ENCODE results near the gene UPK3BL2.
"Not testable (repeated sequence)": the region's sequence is repeated elsewhere in the genome, so short reads cannot be mapped to it uniquely, and the experiment has no call there.

UPK3BL2 gene

DNA sequence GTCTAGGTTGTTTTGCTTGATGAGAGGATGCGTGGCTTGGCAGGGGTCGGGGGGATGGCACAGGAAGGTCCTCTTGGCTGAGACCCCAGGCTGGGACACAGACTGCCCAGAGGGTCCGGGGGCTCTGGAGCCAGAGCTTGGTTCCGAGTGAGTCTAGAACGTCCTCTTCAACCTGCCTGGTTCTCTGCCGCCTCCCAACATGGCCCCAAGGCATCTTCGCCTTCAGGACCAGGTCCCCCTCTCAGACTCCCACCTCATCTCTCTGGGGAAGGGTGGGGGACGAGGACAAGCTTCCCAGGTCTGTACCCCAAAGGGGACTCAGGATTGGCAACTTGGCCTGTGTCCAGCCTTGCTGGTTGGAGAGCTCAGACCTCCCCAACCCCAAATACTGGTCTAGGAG is 1.4 kb downstream of the UPK3BL2 start:
- not testable (repeated sequence) for H3K4me3 ChIP-seq (replicated peaks; ENCODE audit: low read depth, low read length); DNase-seq (ENCODE audit: low read depth)

DNA sequence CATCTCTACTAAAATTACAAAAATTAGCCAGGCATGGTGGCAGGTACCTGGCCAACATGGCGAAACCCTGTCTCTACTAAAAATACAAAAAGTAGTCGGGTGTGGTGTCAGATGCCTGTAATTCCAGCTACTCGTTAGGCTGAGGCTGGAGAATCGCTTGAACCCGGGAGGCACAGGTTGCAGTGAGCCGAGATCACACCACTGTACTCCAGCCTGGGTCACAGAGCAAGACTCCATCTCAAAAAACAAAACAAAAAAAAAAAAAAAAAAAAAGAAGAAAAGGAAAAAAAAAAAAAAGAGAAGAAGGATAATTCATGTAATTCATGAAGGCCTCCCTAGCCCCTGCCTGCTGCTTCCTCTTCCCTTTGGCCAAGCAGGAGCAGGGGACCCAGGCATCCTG is 2.9 kb downstream of the UPK3BL2 start:
- not testable (repeated sequence) for DNase-seq (ENCODE audit: low read depth); H3K4me3 ChIP-seq (replicated peaks; ENCODE audit: low read depth, low read length)

DNA sequence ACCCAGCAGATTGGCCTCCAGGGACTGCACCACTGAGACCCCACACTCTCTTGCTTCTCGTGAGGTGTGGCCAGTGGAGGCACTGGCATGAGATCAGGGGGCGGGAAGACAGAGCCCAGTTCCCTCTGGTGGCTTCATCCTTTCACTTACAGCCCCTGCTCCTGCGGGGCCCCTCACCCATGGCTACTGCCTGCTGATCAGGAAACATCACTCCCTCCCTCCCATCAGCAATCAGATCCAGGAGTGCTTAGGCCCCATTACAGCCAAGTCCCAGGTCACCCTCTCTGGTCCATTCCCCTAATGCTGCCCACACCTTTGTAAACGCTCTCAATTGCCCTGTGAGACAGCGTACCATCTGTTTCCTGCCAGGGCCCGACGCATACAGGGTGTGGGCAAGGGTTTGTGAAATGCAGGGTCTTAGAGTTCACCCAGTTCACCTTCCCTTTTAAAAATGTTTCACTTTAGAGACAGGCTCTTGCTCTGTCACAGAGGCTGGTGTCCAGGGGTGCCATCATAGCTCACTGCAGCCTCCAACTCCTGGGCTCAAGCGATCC is 8.4 kb downstream of the UPK3BL2 start:
- H3K4me3 ChIP-seq (replicated peaks; ENCODE audit: low read depth, low read length); DNase-seq (ENCODE audit: low read depth): not testable (repeated sequence)

DNA sequence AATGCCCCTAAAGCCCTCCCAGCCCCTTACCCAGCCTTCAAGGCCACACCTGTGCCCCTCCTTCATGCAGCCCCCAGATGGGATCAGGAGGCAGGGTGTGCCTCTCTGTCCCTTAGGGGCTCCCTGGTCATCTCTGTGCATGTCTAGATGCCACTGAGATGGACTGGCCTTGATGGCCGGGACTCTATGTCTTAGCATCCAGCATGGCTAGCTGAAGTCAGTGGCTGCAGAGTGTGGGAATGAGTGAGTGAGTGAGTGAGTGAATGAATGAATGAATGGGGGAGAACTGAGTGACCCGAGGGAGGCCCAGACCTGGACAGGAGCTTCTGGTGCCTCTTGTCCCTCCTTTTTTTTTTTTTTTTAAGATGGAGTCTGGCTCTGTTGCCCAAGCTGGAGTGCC is 11.4 kb downstream of the UPK3BL2 start:
- not testable (repeated sequence) for H3K4me3 ChIP-seq (replicated peaks; ENCODE audit: low read depth, low read length)

DNA sequence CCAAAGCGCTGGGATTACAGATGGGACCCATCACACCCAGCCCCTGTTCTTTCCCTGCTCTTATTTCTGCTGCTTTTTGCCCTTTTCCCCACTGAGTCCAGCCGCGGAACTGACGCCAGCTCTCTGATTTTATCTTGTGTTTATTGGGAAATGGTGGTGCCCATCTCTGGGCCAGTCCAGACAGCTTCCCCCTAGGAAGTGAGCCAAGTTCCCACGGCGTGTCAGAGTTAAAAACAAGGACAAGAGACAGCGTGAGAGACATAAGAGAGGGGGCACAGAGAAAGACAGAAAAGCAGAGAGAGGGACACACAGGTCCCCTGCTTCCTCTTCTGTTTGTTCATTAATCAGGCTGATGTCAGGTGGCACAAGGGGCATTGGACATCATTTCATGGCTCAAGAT is 11.9 kb downstream of the UPK3BL2 start:
- DNase-seq (ENCODE audit: low read depth); H3K4me3 ChIP-seq (replicated peaks; ENCODE audit: low read depth, low read length): not testable (repeated sequence)

More for the DNA sequence above, 11.4 kb downstream of the UPK3BL2 start:
- DNase-seq (ENCODE audit: low read depth), result not testable (repeated sequence)

DNA sequence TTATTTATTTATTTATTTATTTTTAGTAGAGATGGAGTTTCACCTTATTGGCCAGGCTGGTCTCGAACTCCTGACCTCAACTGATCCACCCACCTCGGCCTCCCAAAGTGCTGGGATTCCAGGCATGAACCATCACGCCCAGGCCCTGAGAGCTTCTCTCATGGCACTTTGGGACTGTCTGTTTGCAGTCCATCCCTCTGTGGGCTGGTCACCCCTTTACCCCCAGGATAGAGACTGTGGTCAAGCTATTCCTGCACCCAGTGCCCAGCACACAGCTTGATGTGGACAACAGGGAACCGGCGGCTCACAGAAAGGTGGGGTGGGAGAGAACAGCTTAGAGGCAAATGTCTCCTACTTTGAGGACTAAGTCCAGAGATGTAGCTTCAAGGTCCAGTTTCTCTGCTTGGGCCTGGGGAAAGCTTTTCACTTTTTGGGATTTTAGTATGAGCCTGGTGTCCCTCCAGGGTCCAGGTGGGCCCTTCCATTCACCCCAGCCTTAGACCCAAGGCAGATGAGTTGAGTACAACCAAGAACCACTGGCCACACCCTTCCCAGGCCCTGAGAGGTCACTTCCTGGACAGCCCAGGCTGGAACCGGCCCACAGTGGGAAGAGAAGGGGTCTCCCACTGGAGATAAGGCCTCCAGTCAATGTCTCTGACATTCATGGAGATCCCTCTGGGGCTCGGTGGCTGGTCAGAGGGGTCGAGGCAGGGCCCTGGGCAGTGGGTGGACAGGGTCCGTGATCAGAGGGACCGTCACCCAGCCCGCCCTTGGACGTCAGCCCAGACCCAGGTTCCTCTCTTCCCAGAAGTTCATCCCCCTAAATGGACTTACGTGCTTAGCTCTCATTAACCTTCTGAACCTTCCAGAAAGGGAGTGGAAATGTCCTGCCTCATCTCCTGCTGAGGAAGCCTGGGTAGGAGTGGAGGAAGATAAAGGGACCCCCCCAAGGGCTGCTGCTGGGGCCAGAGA is 15.4 kb downstream of the UPK3BL2 start:
- H3K4me3 ChIP-seq (replicated peaks; ENCODE audit: low read depth, low read length); DNase-seq (ENCODE audit: low read depth): not testable (repeated sequence)

DNA sequence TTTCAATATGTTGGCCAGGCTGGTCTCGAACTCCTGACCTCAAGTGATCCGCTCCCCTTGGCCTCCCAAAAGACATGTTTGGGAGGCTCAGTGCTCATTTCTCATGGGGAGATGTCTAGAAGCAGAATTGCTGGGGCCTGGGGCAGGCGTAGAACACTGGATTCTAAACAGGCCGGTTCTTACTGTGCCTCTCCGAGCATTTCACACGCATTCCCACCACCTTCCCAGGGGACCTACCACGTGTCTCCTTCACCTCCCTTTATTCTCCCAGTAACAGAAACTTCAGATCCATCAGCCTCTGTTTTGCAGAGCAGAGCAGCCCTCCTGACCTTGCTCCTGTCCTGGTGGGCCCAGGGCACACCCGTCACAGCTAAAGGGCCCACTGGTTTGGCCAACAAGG is 16.3 kb downstream of the UPK3BL2 start:
- DNase-seq (ENCODE audit: low read depth); H3K4me3 ChIP-seq (replicated peaks; ENCODE audit: low read depth, low read length): not testable (repeated sequence)

DNA sequence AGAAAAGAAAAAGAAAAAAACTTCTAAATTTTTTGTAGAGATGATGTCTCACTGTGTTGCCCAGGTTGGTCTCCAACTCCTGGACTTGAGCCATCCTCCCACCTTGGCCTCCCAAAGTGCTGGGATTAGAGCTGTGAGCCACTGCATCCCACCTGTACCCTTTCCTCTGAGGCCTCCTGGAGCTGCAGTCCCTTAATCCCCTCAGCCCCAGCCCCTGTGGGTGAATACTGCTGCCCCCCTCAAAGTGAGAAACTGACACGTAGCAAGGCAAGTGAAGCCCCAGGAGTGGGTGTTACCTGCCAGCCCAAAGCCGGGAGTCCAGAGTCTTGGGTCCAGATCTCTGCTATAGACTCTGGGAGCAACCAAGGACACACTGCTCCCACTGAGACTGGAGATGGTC is 18.7 kb downstream of the UPK3BL2 start:
- not testable (repeated sequence) for DNase-seq (ENCODE audit: low read depth); H3K4me3 ChIP-seq (replicated peaks; ENCODE audit: low read depth, low read length)

DNA sequence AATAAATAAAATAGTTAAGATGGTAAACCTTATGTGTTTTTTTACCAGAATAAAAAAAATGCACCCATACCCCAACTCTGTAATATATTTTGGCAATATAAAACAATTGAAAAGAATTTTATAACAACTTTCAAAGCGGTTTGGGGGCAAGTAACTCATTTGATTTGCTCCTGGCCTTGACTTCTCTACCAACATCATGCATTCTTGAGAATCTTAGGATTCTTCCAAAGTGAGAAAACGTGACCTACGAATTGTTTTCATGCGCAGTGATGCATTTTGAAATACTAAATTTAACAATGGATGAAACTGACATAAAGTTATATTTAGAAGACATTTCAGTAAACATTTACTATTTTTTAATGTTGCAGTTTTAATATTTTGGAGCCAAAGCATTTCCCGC is 22.7 kb downstream of the UPK3BL2 start:
- H3K4me3 ChIP-seq (replicated peaks; ENCODE audit: low read depth, low read length); DNase-seq (ENCODE audit: low read depth): not testable (repeated sequence)

DNA sequence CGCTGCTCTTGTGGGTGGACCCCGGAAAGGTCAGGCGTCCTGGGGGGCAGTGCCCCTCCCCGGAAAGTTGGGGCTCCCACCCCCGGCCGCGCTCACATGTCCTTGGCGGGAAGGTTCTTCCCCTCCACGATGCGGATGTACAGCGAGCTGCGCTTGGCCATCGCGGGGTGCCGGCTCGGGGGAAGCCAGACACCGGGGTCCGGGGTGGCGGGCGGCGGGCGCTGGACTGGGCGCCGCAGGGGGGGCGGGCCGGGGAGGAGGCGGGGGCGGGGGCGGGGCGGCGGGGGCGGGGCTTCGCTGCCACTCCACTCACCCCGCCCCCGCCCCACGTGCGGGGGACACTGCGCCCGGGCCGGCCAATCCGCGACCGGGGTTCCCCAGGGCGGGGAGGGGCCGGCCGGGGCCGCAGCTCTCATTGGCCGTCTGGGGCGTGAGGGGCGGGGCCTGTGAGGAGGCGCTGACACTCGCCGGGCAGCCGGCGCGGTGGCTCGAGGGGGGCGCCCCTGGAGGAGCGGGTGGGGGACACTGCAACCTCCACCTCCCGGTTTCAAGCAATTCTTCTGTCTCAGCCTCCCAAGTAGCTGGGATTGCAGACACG is 25.8 kb downstream of the UPK3BL2 start, which contains the start of gene RASA4B:
RASA4B (minus strand) TSS at position 228 of the 598 bp plus-strand sequence; CDS start at position 161, 67 bp downstream.
- DNase-seq (ENCODE audit: low read depth); H3K4me3 ChIP-seq (replicated peaks; ENCODE audit: low read depth, low read length): not testable (repeated sequence)

DNA sequence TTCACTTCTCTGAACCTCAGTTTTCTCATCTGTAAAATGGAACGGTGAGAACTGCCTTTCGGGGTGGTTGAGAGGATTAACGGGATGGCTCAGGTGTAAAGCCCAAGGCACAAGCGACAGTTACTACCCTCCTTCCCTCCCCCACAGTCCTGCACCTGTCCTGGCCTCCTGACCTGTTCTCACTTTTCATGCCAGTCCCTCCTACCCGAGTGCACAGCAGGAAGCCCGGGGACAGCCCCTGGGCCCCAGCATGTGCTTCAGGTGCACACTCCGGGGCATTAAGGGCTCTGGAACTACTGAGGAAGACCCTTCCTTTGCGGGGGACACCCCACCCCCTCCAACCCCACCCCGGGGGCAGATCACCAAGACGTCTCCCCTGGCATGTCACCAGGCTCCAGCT is 26.5 kb downstream of the UPK3BL2 start:
- H3K4me3 ChIP-seq (replicated peaks; ENCODE audit: low read depth, low read length); DNase-seq (ENCODE audit: low read depth): not testable (repeated sequence)

DNA sequence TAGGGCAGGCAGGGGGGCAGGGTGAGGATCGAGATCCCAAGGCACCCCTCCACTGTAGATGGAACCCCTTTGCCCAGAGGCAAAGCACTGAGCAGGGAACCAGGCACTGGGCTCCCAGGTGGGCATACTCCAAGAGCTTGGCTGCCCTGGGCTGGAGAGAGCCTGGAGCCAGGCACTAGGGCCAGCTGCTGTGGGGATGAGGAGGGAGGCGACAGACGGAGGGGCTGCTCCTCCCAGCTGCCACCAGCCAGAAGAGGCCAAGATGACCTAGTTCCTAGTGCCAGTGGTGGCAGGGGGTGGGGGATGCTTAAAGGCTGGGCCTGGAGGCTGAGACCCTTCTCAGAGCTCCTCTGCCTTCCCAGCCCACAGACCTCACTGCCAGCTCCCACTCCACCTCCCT is 27.6 kb downstream of the UPK3BL2 start:
- not testable (repeated sequence) for H3K4me3 ChIP-seq (replicated peaks; ENCODE audit: low read depth, low read length); DNase-seq (ENCODE audit: low read depth)

DNA sequence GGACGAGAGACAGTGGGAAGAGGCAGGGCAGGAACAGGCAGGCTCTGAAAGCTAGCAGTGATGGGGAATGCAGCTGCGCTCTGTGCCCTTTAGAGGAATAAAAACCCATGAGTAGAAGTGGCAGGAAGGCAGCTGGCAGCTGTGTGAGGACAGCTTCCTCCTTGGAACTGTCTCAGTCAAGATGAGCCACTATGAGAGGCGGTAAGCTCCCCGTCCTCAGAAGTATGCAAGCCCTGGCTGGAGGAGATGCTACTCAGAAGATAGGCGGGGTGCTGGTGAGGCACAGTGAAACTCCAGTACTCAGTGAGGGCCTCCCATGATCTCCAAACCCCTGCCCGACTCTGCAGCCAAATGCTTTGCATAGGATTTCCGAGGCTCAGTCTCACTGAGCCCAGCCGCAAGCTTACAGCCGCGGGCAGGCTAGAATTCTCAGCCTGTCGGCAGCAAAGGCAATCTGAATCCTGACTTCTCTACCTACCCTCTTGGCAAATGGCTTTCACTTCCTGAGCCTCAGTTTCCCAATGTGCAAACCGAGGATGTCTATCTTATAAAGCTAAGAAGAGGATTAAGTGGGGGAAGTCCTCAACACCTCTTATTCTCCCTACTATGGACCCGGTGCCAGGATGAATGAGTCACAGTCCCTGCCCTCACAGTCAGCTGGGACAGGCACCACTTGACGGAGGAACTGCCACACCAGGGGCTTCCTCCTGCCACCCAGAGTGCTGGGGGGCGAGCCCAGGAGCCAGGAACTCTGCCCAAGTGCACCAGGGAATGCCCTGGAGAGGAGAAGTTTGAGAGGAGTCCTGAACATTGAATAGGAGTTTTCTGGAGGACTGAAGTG is 28.4 kb downstream of the UPK3BL2 start:
- not testable (repeated sequence) for DNase-seq (ENCODE audit: low read depth); H3K4me3 ChIP-seq (replicated peaks; ENCODE audit: low read depth, low read length)

DNA sequence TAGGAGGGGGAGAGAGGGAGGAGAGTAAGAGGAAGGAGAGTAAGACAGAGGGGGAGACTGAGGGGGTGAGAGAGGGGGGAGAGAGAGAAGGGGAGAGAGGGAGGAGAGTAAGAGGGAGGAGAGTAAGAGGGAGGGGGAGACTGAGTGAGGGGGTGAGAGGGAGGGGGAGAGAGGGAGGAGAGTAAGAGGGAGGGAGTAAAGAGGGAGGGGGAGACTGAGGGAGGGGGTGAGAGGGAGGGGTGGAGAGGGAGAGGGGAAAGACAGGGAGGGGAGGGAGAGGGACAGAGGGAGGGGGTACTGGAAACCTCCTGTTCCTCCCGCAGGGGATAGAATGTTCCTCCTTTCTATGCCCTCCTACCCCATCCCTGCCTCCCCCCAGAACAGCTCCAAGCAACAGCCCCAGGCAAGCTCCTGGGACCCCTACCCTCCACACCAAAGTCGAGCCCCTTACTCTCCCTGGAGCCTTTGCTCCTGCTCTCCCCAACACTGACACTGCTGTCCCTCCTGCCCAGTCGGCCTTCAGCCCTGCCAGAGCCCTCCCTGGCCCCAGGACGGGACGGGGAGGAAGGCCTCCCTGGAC is 30.8 kb downstream of the UPK3BL2 start:
- H3K4me3 ChIP-seq (replicated peaks; ENCODE audit: low read depth, low read length), result peak overlapping the region; percentile 27
- DNase-seq (ENCODE audit: low read depth), result peak; percentile 76

DNA sequence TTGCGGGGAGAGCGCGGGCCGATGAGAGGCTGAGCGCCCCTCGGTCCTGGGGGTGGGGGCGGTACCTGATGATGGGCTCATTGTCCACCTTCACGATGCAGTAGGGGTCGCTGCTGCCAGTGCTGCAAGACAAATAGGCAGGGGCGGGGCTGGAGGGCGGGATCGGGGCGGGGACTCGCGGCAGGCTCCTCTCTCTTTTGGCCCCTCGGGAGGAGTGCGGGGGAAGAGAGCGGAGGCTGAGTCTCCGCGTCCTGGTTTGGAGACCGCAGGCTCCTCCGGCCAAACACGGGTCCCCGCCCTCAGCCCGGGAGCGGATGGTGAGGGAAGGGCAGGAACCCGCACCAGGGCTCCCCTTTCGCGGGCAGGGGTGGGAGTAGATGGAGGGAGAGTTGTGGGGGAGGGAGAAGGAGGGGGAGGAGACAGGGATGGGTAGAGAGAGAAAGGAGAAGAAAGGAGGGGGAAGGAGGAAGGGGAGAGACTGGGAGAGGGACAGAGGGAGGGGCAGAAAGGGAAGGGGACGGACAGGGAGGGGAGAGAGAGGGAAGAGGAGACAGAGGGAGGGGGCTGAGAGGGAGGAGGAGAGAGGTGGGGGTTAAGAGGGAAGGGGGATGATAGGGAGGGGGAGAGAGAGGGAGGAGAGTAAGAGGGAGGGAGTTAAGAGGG is 31.5 kb downstream of the UPK3BL2 start:
- DNase-seq (ENCODE audit: low read depth); H3K4me3 ChIP-seq (replicated peaks; ENCODE audit: low read depth, low read length): not testable (repeated sequence)

DNA sequence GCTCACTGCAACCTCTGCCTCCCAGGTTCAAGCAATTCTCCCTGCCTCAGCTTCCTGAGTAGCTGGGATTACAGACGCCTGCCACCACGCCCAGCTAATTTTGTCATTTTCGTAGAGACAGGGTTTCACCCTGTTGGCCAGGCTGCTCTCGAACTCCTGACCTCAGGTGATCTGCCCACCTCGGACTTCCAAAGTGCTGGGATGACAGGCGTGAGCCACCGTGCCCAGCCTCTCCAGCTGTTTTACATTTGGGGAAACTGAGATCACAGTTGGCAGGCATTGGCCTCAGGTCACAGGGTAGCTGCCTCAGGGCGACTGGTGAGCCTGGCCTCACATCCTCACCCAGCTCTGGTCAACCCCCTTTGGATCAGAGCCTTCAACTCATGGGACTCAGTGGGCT is 32.9 kb downstream of the UPK3BL2 start:
- H3K4me3 ChIP-seq (replicated peaks; ENCODE audit: low read depth, low read length); DNase-seq (ENCODE audit: low read depth): not testable (repeated sequence)

DNA sequence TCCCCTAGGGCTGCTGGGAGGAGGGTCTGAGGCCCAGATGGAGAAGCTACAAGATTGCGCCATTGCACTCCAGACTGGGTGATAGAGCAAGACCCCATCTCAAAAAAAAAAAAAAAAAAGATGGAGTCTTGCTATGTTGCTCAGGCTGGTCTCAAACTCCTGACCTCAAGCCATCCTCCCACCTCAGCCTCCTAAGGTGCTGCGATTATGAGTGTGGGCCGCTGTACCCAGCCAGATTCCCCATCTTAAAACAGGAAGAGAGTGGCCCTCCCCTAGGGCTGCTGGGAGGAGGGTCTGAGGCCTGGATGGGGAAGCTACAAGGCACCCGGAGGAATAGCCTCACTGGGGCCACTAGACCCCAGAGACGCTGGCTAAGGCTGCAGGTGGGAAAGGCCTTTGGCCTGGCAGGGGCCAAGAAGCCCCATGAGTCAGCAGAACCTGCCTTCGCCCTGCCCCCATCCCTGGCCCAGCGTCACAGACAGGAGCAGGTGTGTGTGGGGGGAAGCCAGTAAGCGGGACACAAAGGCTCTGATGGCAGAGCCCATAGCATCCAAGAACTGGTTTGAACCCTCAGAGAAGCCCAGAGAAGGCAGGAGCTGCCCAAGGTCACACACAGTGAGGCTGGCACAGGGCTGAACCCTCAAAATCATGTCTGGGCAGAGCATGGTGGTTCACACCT is 35.9 kb downstream of the UPK3BL2 start:
- H3K4me3 ChIP-seq (replicated peaks; ENCODE audit: low read depth, low read length); DNase-seq (ENCODE audit: low read depth): not testable (repeated sequence)

Data from fibroblast of pulmonary artery (primary cell).